ENCODE data around the gene FBXW12. TPM values are rescaled to one million over a fixed set of nuclear protein-coding genes. Genes with fewer than 3 reads are reported as not detected.

Gene FBXW12
- total RNA-seq, 1 donor from 2014 or later: not detected

GRCh38 chr3:48352546-48352945, 19.5 kb upstream of the FBXW12 start:
- Mint-ChIP-seq H3K4me3 (no peak overlapping the region), H3K4me1 (no peaks in the 10 kb centered on the region), H3K9me3 (no peaks in the 10 kb centered on the region), H3K36me3 (ENCODE audit: low read depth) (no peaks in the 10 kb centered on the region), H3K27ac (no peak overlapping the region), H3K27me3 (peaks cover 22% of the 10 kb centered on the region)
- ChIA-PET POLR2A (no interaction called here), CTCF (no interaction called here)
- no peak for TF ChIP-seq CTCF (IDR thresholded peaks at IDR 0.05)
- DNase-seq (no peak), ATAC-seq (ENCODE audit: low read depth) (no peak)
- intact Hi-C loops (cut with micrococcal nuclease): no loop called here

DNA sequence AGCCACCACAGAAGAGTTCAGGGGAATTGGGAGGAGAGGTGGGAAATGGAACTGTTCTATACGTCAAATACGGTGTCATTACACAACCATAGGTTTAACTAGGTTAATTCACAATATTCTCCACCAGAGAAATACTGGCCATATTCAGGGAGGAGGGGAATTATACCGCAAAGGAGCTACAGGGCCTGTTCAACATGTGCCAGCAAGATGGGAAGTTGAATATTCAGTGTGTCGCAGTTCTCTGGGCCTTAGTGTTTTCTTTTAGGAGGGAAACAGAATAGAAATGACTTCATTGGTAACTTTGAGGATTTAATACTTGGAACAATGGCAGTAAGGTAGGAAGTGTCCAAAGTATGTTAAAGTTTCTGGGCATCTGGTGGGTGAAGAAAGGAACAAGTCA, 18.0 kb upstream of the FBXW12 start:
- peaks cover 29% of the 10 kb centered on the region for H3K27me3 Mint-ChIP-seq
- H3K9me3 Mint-ChIP-seq: no peaks in the 10 kb centered on the region
- no peak overlapping the region for H3K4me3 Mint-ChIP-seq
- no peaks in the 10 kb centered on the region for H3K4me1 Mint-ChIP-seq
- no peaks in the 10 kb centered on the region for H3K36me3 Mint-ChIP-seq (ENCODE audit: low read depth)
- intact Hi-C loops (cut with micrococcal nuclease): no loop called here
- ChIA-PET POLR2A (no interaction called here), CTCF (no interaction called here)
- TF ChIP-seq CTCF (IDR thresholded peaks at IDR 0.05): no peak
- no peak overlapping the region for H3K27ac Mint-ChIP-seq
- DNase-seq: no peak
- ATAC-seq (ENCODE audit: low read depth): no peak

DNA sequence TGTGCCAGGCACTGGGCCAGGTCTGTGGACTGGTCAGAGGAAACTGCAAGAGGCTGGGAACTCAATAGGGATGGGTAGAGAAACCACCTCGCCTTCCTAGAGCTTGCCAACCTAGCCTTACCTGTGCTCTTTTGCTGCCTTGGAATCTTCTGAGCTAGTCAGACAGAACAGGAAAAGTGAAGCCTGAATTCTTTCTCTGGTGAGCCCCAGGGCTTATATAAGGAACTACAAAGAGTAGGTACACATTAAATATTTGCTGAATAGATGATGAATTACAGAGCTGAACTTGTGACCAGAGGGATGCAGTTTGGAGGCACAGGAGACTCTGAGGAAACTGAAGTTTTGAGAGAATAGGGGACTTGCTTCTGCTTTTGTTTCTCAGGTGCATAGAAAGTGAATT, 15.6 kb upstream of the FBXW12 start:
- DNase-seq (no peak), ATAC-seq (ENCODE audit: low read depth) (no peak)
- Mint-ChIP-seq H3K4me3 (no peak overlapping the region), H3K4me1 (no peaks in the 10 kb centered on the region), H3K27me3 (peaks cover 35% of the 10 kb centered on the region), H3K27ac (no peak overlapping the region), H3K9me3 (peaks cover 4% of the 10 kb centered on the region), H3K36me3 (ENCODE audit: low read depth) (no peaks in the 10 kb centered on the region)
- ChIA-PET CTCF (no interaction called here), POLR2A (no interaction called here)
- intact Hi-C loops (cut with micrococcal nuclease): no loop called here
- no peak for TF ChIP-seq CTCF (IDR thresholded peaks at IDR 0.05)

DNA sequence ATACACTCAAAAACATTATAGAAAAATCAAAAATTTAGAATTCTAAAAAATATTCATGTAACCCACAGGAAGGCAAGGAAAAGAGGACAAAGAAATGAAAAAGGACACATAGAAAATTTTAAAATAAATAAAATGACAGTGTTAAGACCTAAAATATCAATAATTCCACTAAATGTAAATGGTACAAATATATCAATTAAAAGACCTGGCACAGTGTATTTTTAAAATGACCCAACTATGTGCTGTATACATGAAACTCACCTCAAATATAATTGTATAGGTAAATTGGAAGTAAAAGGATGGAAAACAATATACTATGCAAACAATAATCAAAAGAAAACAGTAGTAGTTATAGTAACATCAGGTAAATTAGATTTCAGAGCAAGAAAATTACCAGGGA, 10.1 kb upstream of the FBXW12 start:
- CTCF ChIA-PET: no interaction called here
- DNase-seq (no peak), ATAC-seq (ENCODE audit: low read depth) (no peak)
- no peaks in the 10 kb centered on the region for H3K4me1 Mint-ChIP-seq
- POLR2A ChIA-PET: no interaction called here
- peaks cover 19% of the 10 kb centered on the region for H3K27me3 Mint-ChIP-seq
- H3K4me3 Mint-ChIP-seq: no peak overlapping the region
- TF ChIP-seq CTCF (IDR thresholded peaks at IDR 0.05): no peak
- peaks cover 11% of the 10 kb centered on the region for H3K9me3 Mint-ChIP-seq
- intact Hi-C loops (cut with micrococcal nuclease): no loop called here
- no peak overlapping the region for H3K27ac Mint-ChIP-seq
- no peaks in the 10 kb centered on the region for H3K36me3 Mint-ChIP-seq (ENCODE audit: low read depth)

DNA sequence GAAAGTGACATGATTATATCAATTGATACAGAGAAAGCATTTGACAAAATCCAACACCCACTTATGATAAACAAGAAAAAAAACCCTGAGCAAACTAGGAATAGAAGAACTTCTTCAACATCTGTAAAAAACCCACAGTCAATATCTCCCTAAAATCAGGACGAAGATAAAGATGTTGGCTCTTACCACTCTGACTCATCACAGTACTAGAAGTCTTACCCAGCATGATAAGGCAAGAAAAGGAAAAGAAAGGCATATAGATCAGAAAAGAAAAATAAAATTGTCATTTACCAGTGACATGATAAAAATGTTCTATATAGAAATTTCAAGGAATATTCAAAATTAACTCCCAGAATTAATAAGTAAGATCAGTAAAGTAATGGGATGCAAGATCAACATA, 7.2 kb upstream of the FBXW12 start:
- ATAC-seq (ENCODE audit: low read depth): no peak
- TF ChIP-seq CTCF (IDR thresholded peaks at IDR 0.05): no peak
- no peaks in the 10 kb centered on the region for H3K4me1 Mint-ChIP-seq
- no peak overlapping the region for H3K27ac Mint-ChIP-seq
- no peaks in the 10 kb centered on the region for H3K36me3 Mint-ChIP-seq (ENCODE audit: low read depth)
- intact Hi-C loops (cut with micrococcal nuclease): no loop called here
- ChIA-PET CTCF (no interaction called here), POLR2A (no interaction called here)
- H3K9me3 Mint-ChIP-seq: peaks cover 11% of the 10 kb centered on the region
- H3K4me3 Mint-ChIP-seq: no peak overlapping the region
- DNase-seq: no peak
- H3K27me3 Mint-ChIP-seq: peaks cover 6% of the 10 kb centered on the region

Data from activated B cell treated with CpG ODN at 0.5 μM for 24 hours (primary cell).